Skeletal muscle satellite cell (primary cell): Measurements from ENCODE around the gene GPS2. TPM values are rescaled to one million over a fixed set of nuclear protein-coding genes. Genes with fewer than 3 reads are reported as not detected.

ENCODE experiments used
- H3K27me3 ChIP-seq: 2 replicates; pipeline ENCODE4 v1.7.0; 2013; ENCODE audit warnings: low read length; ENCODE audit not compliant: control insufficient read depth, insufficient read depth
- H3K36me3 ChIP-seq: 2 replicates; pipeline ENCODE4 v1.7.0; 2013; ENCODE audit warnings: mild to moderate bottlenecking, control low read depth, low read length; ENCODE audit not compliant: insufficient read depth
- H3K4me1 ChIP-seq: 2 replicates; pipeline ENCODE4 v1.7.0; 2013; ENCODE audit warnings: low read length; ENCODE audit not compliant: control insufficient read depth, insufficient read depth
- H3K4me2 ChIP-seq: 2 replicates; pipeline ENCODE4 v1.7.0; 2013; ENCODE audit warnings: mild to moderate bottlenecking, low read length
- H3K4me3 ChIP-seq: 2 replicates; pipeline ENCODE4 v1.7.0; 2013; ENCODE audit warnings: low read length
- H3K9ac ChIP-seq: 2 replicates; pipeline ENCODE4 v1.7.0; 2013; ENCODE audit warnings: mild to moderate bottlenecking, low read depth, low read length, moderate library complexity
- H3K9me3 ChIP-seq: replicated peaks from 2 replicates; pipeline ENCODE4 v1.7.0; 2013; ENCODE audit warnings: mild to moderate bottlenecking, control low read depth, low read length
- total RNA-seq: library from RNA; depleted of rRNA; stranded (reverse); fragments of >200 nt; gene quantifications from 2 replicates; pipeline ENCODE4 v1.2.3, GENCODE V29; 2012; rRNA removed

GPS2 gene
- total RNA-seq, result 33.5 and 46.5 TPM in 2 replicates

GRCh38 chr17:7314719-7315569 lies at the start of gene GPS2:
Gene GPS2 (minus strand): TSS chr17:7315360. CDS start chr17:7315052, 308 bp downstream.
- peaks cover 35% of the 10 kb centered on the region for H3K4me1 ChIP-seq
- peak within 1 kb of the TSS; percentile 92 for H3K9ac ChIP-seq
- H3K36me3 ChIP-seq, result peaks cover 65% of the 10 kb centered on the region

GRCh38 chr17:7363311-7363710 lies 48.2 kb upstream of the GPS2 start:
- H3K9me3 ChIP-seq, result no peaks in the 10 kb centered on the region
- H3K4me3 ChIP-seq, result no peak overlapping the region
- H3K36me3 ChIP-seq, result no peaks in the 10 kb centered on the region
- no peak overlapping the region for H3K9ac ChIP-seq
- H3K27me3 ChIP-seq, result no peaks in the 10 kb centered on the region
- H3K4me1 ChIP-seq, result no peaks in the 10 kb centered on the region
- H3K4me2 ChIP-seq, result no peak overlapping the region

More at GRCh38 chr17:7314719-7315569, at the start of gene GPS2:
- no peaks in the 10 kb centered on the region for H3K9me3 ChIP-seq
- peak within 1 kb of the TSS; percentile 79 for H3K4me3 ChIP-seq
- peak within 1 kb of the TSS; percentile 87 for H3K4me2 ChIP-seq
- no peaks in the 10 kb centered on the region for H3K27me3 ChIP-seq

DNA sequence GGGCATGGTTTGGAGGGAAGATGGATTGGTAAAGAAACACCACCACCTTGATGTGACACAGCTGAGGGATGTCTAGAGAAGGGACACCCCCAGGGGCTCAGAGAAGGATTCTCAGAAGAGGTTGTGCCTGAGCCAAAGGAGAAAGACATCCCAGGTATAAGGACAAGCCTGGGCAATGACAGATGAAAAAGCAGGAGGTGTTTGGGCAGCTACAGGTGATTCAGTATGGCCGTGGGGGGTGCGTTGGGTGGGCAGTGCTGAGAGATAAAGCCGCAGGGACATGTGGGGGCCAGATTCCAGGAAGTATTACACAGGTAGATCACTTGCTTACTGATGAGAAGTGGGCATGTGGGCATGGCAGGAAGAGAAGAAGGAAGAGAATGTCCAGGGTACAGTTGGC lies 46.7 kb upstream of the GPS2 start:
- Histone ChIP-seq H3K9ac (no peak overlapping the region), H3K9me3 (no peaks in the 10 kb centered on the region), H3K27me3 (no peaks in the 10 kb centered on the region), H3K4me1 (no peaks in the 10 kb centered on the region), H3K36me3 (no peaks in the 10 kb centered on the region), H3K4me2 (no peak overlapping the region), H3K4me3 (no peak overlapping the region)

DNA sequence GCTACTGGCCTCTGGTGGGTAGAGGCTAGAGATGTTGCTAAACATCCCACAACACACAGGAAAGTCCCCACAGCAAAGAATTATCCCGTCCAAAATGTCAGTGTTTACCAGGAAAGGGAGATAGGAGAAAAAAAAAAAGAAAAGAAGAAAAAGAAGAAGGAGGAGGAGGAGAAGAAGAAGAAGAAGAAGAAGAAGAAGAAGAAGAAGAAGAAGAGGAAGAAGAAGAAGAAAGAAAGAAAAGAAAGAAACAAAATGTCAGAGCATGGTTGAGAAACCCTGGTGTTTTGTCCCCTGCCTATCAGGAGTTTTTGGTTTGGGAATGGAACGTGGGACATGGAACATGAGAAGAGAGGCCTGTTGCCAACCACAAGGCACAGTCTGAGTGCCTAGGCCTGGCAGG lies 42.2 kb upstream of the GPS2 start:
- no peaks in the 10 kb centered on the region for H3K27me3 ChIP-seq
- no peak overlapping the region for H3K9ac ChIP-seq
- no peaks in the 10 kb centered on the region for H3K36me3 ChIP-seq
- H3K4me1 ChIP-seq, result peaks cover 35% of the 10 kb centered on the region
- H3K9me3 ChIP-seq, result no peaks in the 10 kb centered on the region
- no peak overlapping the region for H3K4me3 ChIP-seq
- H3K4me2 ChIP-seq, result no peak overlapping the region

DNA sequence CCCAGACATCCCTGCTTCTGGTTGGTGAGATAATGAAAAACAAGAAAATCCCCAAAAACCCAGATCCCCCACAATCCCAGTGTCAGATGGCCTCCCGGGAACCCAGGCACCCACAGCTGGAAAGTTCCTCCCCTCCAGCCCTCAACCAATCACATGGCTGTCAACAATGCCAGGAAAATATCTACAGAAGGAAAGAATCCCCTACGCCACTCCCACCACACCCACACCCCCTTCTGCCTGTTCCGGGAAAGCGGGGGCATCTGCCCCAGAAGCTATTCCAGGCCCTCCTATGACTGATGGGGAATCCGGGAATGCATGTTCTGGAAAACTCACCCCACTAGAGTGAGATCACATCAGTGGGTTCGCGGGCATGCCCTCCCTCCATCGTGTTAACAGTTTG lies 41.6 kb upstream of the GPS2 start:
- Histone ChIP-seq H3K9ac (no peak overlapping the region), H3K27me3 (no peaks in the 10 kb centered on the region), H3K9me3 (no peaks in the 10 kb centered on the region), H3K4me1 (peaks cover 35% of the 10 kb centered on the region), H3K4me3 (no peak overlapping the region), H3K4me2 (no peak overlapping the region), H3K36me3 (no peaks in the 10 kb centered on the region)

DNA sequence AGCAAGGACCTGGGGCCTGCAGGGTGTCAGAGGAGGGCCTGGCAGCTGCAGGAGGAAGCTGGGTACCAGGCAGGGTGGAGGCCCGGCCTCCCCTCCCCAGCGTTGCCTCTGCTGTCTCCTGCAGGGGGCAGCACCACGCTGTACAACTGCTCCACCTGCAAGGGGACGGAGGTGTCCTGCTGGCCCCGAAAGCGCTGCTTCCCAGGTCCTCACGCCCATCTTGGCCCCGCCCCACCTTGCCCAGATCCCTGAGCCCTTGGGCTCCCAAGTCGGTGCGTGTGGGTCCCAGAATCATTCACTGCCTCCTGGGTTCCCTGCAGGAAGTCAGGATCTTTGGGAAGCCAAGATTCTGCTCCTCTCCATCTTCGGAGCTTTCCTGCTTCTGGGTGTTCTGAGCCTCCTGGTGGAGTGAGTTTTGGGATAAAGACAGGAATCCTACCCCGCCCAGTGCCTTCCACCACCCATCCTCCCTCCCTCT lies 41.0 kb upstream of the GPS2 start:
- peaks cover 35% of the 10 kb centered on the region for H3K4me1 ChIP-seq
- no peak overlapping the region for H3K4me2 ChIP-seq
- no peaks in the 10 kb centered on the region for H3K36me3 ChIP-seq
- H3K9me3 ChIP-seq, result no peaks in the 10 kb centered on the region
- no peak overlapping the region for H3K4me3 ChIP-seq
- no peak overlapping the region for H3K9ac ChIP-seq
- no peaks in the 10 kb centered on the region for H3K27me3 ChIP-seq

DNA sequence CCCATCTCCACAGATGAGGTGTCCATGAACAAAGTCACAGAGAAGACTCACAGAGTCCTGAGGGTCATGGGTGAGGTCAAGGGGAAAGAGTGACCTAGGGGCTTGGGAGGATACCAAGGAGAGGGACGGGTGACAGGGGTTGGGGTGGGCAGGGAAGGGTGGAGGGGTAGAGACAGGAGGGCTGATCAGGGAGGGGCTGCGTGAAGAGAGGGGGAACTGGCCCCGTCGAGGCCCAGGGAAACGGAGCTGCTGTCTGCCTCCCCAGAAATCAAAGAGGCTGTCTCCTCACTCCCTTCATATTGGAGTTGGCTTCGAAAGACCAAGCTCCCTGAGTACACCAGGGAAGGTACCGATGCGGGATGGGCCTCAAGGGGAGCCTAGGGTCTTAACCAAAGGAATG lies 40.4 kb upstream of the GPS2 start:
- Histone ChIP-seq H3K9me3 (no peaks in the 10 kb centered on the region), H3K4me1 (peaks cover 35% of the 10 kb centered on the region)

DNA sequence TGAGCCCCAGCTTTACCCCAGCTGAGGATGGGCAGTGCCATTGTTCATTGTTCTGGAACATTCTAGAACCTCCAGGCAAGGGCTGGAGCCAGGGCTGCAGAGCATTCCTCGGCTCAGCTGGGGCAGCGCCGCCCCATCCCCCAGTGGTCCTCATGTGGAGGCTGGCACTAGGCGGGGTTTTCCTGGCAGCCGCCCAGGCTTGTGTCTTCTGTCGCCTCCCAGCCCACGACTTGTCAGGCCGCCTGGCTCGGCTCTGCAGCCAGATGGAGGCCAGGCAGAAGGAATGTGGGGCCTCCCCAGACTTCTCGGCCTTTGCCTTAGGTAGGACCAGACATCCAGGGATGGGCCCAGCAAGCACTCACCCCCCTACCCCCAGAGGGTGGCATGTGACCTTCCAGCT lies 39.9 kb upstream of the GPS2 start, which contains the start of gene TMEM95:
Gene TMEM95, plus strand, starts transcription at position 104 of the 400 bp plus-strand sequence. Its CDS starts 49 bp downstream, at position 153.
- peak within 1 kb of the TSS; percentile 44 for H3K4me3 ChIP-seq
- H3K9ac ChIP-seq, result no peak within 1 kb of the TSS
- H3K4me2 ChIP-seq, result peak within 1 kb of the TSS; percentile 82
- H3K36me3 ChIP-seq, result no peaks in the 10 kb centered on the region
- H3K4me1 ChIP-seq, result peaks cover 35% of the 10 kb centered on the region
- no peaks in the 10 kb centered on the region for H3K27me3 ChIP-seq
- no peaks in the 10 kb centered on the region for H3K9me3 ChIP-seq

More for the DNA sequence above, 40.4 kb upstream of the GPS2 start:
- H3K4me2 ChIP-seq, result no peak overlapping the region
- no peaks in the 10 kb centered on the region for H3K36me3 ChIP-seq
- H3K27me3 ChIP-seq, result no peaks in the 10 kb centered on the region
- H3K9ac ChIP-seq, result no peak overlapping the region
- no peak overlapping the region for H3K4me3 ChIP-seq

GRCh38 chr17:7354262-7354843 lies 39.2 kb upstream of the GPS2 start:
- no peak overlapping the region for H3K9ac ChIP-seq
- H3K36me3 ChIP-seq, result no peaks in the 10 kb centered on the region
- no peaks in the 10 kb centered on the region for H3K27me3 ChIP-seq
- peak overlapping the region; percentile 82 for H3K4me2 ChIP-seq
- H3K4me3 ChIP-seq, result peak overlapping the region; percentile 44
- peaks cover 42% of the 10 kb centered on the region for H3K4me1 ChIP-seq
- H3K9me3 ChIP-seq, result no peaks in the 10 kb centered on the region

GRCh38 chr17:7352910-7353635 lies 37.9 kb upstream of the GPS2 start:
- Histone ChIP-seq H3K4me3 (peak overlapping the region; percentile 97), H3K36me3 (no peaks in the 10 kb centered on the region), H3K9ac (peak overlapping the region; percentile 99), H3K4me1 (peaks cover 49% of the 10 kb centered on the region), H3K4me2 (peak overlapping the region; percentile 82), H3K27me3 (no peaks in the 10 kb centered on the region), H3K9me3 (no peaks in the 10 kb centered on the region)

DNA sequence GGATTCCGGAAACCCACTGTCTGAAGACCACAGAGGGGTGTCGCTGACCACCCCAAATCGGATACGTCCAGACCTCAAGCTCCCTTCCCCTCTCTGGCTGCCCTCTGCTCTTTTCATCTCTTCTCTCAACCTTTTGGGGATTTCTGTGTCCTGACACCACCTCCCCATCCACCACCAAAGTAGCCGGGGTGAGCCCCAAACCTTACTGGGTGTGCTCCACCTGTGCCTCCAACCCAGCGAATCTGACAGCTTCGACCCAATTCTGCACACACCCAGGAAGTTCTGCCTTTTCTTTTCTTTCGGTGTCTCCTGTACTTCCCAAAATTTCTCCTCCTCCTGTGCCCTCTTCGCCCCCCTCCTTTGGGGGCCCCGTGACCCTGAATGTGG lies 37.3 kb upstream of the GPS2 start:
- Histone ChIP-seq H3K9me3 (no peaks in the 10 kb centered on the region), H3K4me2 (peak overlapping the region; percentile 82), H3K36me3 (no peaks in the 10 kb centered on the region), H3K27me3 (no peaks in the 10 kb centered on the region), H3K4me1 (peaks cover 49% of the 10 kb centered on the region), H3K4me3 (peak overlapping the region; percentile 97), H3K9ac (peak overlapping the region; percentile 99)
